Measurements from ENCODE around the gene SCNM1.

Gene SCNM1, protein sequence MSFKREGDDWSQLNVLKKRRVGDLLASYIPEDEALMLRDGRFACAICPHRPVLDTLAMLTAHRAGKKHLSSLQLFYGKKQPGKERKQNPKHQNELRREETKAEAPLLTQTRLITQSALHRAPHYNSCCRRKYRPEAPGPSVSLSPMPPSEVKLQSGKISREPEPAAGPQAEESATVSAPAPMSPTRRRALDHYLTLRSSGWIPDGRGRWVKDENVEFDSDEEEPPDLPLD

DNA sequence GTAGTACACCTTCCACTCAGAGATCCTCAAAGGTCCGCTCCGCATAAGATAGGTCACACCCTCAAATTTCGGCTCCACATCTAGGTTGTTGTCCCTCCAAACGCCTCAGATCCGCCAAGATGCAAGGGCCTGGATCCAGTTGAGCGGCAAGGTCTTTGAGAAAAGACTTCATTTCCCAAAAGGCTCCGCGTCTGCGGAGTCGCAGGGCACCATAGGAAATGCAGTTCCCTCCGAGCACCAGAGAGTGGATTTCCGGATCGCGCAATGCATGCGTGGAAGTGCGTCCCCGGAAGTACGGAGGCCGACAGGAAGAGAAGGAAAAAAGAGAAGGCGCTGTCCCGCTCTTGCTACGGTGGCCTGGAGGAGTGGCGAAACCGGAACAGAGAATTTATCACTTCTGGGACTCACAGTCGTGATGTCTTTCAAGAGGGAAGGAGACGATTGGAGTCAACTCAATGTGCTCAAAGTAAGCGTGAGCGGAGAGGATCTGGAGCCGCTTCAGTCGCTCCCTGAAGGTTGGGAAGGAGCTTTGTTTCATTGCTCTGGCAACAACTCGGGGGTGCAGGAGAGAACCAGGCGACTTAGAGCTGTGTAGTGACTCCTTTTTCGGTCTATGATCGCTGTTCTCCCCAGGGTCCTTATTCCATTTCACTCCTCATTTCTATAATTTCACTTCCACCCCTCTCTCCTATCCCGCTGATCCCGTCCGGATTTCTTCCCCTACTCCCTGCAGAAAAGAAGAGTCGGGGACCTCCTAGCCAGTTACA lies at the start of gene SCNM1, which contains the start of gene LYSMD1:
Gene SCNM1 (plus strand): TSS at position 407 of the 767 bp plus-strand sequence. CDS start 9 bp downstream, at position 416.
Gene LYSMD1 (minus strand): TSS at position 165 of the 767 bp plus-strand sequence. CDS start 644 bp downstream, outside the sequence.
- DNase-seq = peak; percentile 98

DNA sequence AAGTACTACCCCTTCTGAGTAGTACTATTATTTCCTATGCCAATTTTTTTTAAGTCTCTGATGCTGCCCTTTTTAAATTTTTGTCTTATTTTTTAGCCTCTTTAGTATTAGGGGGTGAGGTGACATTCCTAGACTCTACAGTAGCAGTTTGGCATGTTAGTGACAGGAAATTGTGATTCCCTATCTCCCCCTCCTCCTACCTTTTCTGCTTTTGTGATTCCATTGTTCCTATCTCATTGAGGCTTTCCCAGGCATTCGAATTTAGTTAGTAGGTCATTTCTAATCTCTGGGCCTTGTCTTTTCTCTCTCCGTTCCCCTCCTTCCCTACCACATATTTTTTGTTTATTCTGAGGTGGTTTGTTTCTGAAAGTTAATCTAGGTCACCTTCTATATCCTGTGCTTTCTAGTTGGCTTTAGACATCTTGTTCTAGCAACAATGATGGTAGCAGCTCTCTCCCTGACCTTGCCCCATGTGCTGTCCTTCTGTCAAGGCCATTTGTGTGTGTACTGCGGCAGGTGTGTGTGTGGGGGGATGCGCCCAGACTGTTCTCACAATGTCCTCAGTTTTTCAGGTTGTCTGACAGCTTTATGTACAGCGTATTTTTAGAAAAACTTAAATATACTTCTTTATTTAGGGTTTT lies 41.1 kb upstream of the SCNM1 start:
- no peak for DNase-seq

DNA sequence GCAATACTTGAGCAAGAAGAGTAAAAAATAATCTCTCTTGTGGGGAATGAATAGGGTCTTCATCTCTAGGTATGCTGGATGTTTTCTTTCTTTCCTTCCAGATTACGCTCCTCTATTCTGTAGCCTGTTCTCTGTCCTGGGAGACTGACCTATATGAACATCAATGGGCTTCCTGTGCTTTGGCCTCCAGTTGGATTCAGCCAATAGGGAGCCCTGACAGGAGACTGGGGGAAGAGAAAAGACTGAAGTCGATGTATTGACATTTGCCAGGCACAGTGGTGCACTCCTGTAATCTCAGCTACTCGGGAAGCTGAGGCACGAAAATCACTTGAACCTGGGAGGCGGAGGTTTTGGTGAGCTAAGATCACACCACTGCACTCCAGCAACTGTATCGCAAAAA lies 37.1 kb upstream of the SCNM1 start:
- no peak for DNase-seq

DNA sequence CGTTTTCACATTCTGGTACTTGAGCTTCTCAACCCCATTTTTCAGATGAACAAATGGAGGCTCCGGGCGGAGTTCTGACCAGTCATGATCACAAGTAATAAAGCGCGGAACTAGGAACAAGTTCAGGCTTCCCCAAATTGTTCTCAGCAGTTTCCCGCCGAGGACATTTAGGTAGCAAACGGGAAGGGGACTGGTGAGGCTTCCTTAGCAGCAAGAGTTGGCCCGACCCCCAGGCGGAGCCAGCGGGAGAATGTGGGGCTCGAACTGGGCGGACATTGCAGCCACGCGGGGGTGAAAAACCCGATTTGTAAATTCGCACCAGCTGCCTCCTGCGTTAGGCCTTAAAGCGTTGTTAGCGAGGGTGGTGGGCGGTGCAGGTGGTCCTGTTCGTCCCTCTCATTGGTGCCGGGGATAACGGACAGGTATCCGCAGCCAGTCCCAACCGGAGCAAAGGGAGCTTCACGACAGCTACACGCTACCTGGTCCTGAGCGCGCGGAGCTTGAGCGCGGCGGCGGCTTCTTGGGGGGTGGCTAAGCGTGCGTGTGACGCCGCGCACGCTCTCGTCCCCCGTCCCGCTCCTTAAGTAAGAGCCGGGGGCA lies 34.9 kb upstream of the SCNM1 start:
- no peak for DNase-seq

DNA sequence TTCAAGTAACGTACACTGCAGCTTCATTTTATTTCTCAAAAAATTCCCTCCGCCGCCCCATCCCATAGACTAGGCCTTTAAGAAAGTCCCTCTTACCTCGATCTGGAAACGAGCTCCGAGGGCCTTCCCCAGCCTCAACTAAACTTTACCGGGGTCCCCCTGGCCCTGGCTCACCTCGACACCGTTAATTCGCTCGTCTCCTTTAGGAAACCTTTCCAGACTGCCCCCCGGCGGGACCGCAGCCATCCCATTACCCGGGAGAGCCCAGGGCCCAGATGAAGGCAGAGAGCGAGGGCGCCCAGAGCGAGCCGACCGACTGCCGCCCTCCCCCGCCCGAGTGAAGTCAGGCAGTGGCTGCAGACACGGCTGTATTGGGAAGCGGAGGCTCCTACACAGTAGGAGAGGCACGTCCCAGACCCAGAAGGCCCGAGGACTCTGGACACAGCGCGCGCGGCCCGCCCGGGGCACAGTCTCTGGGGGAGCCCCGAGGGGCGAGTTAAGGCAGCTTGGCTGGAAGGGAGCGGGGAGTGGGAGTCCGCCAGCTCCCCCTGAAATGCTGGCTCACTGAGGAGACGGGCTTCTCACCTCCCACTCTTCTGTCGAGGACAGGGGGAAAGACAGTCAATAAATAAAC lies 34.1 kb upstream of the SCNM1 start:
- DNase-seq = no peak

DNA sequence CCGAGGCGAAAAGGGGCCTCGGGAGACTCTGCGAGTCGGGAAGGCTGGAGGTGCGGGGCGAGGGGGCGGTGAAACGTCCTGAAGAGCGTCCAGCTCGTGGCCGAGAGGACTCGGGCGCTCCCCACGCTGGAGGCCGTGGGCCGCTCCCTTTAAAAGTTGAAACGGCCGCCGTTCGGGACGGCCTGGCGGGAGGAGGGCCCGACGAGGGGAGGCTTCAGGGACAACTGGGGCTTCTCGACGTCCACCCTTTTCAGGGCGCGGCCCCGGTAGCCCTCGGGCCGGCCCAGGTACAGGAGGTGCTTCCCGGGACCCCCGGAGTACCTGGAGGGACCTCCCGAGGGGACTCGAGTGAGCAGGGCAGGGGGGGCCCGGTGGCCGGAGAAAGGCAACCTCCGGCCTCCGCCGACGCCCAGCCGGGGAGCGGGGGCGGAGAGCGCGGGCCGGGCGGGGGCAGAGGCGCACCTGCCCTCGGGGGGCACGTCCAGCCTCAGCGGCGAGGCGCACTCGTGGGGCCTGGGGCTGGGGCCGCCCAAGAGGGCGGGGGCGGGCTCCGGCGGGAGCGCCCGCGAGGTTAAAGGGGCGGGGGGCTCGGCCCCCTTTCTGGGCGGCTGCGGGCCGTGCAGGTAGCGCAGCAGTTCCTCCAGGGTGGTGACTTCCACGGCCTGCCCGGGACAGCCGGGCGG lies 33.5 kb upstream of the SCNM1 start:
- no peak for DNase-seq

DNA sequence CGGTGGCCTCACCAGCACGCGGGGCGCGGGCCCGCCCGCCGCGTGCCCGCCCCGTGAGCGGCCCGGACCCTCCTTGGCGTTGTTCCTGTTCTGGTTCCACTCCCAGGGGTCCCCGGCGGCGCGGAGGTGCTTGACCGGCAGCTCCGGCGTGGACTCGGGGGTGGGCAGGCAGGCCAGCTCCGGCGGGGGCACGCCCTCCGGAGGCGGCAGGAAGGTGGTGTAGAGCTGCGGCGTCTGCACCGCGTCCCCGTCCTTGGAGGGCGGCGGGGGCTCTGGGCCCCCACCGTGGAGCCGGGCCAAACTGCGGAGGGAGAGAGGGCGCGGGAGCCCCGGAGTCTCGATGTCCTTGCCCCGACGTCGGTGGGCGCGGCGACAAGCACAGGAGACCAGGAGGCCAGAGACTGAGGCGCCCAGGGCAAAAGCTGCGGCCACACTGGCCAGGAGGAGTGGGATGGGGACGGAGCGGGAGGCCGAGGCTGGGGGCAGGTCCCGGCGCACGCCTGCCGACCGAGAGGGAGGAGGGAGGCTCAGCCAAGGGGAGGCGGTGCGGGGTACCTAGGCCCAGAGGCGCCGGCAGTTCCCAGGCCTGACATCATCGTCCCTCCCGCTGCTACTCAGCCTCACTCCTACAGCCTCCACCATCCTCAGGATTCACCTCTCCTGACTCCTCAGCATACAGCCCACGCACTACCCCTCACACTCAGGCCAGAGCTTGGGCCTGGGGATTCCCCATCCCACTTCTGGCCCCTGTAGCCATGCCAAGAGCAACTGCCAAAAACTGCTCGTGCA lies 32.7 kb upstream of the SCNM1 start:
- DNase-seq = no peak

DNA sequence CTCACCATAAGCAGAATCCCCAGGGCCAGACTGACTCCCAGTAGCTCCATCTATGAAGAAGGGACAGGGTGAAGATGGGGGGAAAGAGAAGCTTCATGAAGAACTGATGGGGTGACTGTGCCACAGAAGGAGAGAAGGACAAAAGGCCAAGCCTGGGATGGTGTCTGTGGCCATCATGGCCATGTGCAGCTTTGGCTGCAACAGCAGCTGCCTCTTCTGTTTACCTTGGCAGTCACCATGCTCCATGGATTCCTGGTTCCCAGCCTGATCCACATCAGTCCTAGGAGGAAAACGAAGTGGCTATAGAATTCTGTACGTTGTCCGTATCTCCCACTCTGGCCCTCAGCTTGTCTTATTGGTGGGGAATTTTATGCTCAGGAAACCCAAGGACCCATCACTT lies 31.5 kb upstream of the SCNM1 start:
- no peak for DNase-seq

DNA sequence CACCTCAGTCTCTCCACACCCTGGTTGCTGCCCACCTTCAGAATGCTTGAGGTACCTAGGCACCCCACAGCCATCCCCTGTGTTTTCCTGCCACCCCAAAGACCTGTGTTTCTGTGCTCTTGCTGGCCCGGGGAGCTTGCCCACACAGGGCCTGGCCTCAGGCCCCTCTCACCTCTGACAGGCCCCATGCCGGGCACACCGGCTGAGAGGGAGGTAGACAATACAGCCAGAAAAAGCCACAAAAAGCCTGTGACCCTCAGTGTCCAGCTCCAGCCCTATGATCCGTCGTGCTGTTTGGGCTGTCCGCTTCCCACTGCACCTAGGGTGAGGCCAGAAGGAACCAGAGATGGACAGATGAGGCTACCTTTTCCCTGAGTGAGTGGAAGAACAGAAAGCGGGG lies 31.0 kb upstream of the SCNM1 start:
- no peak for DNase-seq

DNA sequence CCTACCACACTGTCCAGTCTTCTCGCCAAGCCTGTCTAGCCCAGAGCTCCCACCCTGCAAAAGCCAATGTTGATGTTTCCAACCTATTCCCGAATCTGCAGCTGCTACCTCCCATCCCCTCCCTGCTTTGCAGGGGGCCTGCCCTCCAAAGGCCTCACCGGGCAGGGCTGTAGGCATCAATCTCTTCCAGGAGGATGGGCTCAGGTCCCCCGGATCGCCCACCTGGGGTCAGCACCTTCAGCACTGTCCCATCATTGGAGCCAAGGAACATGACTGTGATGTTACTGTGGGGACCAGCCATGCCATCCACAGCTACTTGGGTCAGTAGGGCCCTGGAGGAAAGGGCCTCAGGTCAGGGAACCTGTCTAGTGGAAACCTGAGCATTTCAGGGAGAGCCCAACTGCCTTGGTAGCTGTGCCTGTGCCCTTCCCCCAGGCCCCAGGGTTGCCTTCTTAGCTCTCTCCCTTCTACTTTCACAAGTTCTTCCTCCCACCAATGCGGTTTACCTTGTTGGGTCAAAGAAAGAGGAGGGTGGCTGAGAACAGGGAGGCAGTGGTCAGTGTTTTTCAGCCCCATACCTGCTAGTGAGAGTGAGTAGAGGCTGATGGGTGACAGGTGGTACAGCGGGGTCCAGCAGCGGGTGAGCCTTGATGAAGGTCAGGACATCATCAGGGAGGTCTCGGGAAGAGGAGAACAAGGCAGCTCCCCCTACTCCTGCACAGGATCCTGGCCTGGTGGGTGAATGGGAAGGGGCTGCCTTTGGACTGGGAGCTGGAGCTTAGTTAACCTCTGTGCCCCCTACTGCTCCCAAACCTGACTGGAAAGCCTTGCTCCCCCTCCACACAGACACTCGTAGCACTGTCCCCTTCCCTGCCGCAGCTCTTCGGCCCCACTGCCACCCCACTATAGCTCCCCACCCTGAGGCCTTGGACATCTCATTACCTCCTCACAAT lies 30.2 kb upstream of the SCNM1 start:
- DNase-seq = no peak

DNA sequence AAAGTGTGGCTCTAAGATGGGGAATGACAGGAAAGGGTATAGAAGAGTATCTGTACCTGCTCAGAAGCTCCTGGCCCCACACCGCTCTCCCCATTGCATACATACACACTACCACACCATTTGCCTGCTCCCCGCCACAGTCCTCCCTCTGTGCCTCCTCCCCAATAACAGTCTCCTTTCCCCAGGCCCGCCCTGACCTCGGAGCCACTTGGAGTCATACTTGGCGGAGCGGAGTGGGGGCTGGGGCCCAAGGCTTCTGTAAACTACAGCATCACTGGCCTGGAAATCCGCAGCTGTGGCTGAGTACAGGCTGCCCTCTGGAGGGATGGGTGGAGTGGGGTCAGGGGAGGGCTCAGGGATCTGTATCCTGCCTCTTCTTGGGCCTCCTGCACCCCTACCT lies 28.2 kb upstream of the SCNM1 start:
- no peak for DNase-seq

DNA sequence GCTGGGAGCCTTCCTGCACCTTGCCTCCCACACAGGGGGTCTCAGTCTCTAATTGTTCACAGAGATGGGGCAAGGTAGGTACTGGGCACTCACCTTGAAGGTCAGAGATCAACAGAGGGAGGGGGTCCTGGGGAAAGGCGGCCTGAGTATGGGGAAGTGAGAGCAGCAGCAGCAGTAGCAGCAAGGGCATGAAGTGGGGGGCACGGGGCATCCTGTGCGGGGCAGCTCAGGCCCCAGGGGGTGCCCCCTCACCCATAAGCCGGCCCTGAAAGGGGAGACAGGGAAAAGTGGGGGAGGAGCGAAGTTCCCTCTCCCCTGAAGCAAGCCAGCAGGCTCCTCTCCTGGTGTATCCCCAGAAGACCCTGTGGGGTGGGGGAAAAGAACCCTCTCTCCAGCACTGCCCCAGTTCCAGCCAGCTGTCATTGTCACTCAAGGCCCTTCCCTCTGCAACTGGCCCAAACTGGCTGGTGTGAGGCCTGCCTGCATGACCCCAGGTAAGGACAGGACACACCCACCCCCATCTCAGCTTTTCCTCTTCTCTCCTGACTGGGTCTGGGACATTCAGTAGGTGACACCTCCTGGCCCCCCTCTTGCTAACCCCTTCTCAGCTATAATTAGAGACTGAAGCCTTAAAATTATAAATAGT lies 23.4 kb upstream of the SCNM1 start:
- DNase-seq = no peak

DNA sequence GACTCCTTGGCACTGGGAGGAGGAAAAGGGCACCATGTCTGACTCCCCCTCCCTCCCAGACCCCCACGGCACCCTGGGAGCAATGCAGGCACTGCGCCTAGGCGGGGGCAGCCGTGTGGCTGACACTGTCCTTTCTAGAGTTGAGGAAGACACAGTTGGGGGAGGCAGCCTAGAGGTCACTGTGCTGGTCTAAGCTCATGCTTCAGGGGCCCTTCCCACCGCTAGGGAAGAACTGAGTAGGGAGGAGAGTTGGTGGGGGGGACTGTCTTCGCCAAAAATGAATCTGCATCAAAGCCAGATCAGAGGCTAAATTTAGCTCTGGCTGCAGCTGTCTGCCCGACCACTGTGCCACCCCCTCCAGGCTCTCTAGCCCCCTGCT lies 22.9 kb upstream of the SCNM1 start:
- no peak for DNase-seq

DNA sequence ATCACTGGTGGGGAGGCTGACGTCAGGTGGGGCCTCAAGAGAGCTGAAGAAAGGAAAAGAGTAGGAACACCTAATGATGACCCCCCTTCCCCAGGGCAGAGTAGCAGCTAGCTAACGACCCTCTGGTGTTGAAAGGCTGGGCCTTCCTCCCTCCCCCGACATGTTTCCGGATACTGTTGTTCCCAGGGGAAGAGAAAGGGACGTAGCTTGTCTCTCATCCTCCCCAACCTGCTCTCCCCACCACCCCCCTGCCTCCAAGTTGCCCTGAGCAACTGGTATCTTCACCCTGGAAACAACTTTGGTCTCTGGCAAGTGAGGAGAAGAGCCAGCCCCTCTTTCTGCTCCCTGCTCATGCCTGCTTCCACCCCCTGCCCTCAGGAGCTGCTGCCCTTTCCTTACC lies 22.0 kb upstream of the SCNM1 start:
- DNase-seq = no peak

DNA sequence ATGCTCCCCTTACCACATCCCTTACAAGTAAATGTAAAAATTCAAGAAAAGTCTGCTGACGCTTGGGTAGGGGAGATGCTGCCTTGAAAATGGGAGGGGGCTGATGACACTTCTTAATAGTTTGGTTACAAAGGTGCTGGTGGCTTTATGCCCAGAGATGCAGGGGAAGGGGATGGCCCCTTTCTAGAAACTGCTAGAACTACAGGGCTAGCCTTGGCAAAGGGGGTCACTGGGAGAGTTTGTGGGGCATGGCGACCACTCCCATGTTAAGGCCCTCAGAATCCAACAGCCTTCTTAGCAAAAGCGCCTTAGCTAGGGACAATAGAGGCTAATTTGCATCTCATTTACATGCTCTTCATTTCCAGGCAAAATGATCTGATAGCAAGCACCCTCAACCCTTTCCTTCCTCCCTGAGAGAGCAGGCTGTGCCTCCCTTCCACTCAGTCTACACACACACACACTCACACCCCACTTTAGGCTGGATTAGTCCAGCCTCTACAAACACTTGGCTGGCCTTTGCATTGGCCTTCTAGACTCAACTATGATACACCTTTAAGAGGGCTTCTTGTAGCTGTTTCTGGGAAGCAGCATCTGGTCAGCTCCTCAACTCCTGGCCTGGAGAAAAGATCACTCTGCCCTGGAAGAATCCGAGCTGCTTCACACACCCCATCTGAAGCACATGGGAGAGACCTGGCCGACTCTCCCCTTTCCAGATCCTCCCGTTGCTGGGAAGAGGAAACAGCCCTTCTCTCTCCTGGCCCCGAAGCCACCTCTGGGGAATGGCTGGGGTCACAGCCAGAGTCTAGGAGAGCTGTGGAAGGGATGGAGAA lies 21.3 kb upstream of the SCNM1 start:
- DNase-seq = no peak

DNA sequence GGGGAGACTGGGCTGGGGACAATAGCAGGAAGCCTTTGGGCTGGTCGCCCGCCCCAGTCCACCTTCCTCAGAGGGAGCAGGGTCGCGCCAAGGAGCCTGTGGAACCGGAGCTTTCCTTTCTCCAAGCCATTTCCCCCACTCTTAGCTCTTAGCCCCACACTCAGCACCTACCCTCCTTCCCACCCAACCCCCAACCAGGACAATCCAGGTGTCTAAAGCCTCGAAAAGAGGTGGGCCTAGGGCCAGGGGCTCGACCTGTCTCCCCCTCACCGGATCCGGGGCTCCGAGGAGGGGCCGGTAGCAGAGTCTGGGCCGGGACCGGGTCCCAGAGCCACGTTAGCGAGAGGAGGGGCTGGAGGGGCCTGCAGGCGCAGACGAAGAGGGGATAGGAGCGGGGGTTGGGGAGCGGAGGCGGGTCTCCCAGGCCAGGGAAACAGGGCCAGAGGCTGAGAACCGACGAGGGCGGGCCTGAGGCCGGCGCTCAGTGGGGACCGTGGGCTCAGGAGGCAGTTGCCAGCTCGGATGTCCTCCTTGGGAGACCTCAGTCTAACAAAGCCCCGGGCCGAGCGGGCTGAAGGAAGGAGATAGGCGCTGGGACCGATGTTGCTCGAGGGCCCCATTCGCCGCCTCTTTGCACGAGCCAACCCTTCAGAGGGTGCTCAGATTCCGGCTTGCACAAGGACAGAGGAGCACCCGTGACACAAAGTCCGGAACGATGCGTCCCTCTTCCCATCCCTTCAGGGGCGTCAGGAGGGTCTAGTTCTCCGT lies 20.5 kb upstream of the SCNM1 start:
- no peak for DNase-seq

DNA sequence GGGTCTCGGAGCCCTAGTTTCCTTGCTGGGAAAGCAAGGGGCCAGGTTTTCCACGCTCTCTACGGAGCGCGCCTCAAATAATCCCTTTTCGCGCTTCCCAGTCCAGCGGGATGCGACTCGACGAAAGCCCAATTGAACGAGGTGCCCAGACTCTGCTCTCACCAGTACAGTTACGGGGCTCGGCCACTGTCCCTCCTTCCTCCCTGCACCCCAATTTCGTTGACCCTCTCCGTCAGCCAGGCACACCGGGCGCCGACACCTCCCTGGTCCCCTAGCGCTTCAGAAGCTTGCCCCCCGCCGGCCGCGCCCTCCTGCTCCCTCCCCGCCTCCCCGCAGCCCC lies 19.9 kb upstream of the SCNM1 start:
- DNase-seq = no peak

DNA sequence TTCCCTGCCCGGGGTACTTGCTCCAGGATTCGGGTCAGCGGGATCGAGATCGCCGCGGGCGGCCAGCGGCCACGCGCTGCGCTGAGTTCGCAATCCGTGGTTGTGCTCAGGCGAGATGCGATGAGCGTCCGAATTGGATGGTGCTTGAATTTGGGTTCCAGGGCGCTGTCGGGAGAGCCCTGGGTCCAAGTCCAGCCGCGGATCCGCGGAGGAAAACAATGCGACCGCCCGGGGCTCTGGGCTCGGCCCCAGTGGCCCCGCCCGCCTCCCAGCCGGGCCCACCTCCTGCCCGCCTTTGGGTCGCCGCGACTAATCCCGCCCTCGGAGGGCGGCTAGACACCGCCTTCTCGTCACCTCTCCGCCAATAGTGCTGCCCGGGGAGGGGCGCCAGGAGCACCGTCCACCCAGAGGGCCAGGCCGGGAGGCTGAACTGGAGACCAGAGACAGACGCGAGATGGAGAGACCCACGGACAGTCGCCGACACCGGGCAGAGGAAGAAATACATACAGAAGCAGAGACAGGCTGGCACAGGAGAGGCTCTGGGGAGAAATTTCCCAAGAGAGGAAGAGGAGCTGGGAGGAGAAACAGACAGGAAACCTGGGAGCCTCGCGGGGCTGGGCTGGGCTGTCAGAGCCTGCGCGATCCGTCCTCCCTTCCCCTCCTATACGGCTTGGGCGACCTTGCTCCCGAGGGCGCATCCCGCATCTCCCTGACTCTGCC lies 19.4 kb upstream of the SCNM1 start, which contains the start of gene SEMA6C:
Gene SEMA6C (minus strand): TSS at position 220 of the 720 bp plus-strand sequence. CDS start 4,010 bp downstream, outside the sequence.
- peak; percentile 73 for DNase-seq

All from NCI-H2171 (cell line).